ENCODE results near the gene ISLR2.
A peak's percentile ranks its signal among the peaks of the same experiment; 100 is the strongest.

ISLR2 gene

GRCh38 chr15:74178326-74179100 lies 48.1 kb downstream of the ISLR2 start:
- no peak for DNase-seq (ENCODE audit: low read depth)

- peak; percentile 68 for DNase-seq (ENCODE audit: low read depth)
Measured at GRCh38 chr15:74179101-74179841, 48.9 kb downstream of the ISLR2 start.

GRCh38 chr15:74179983-74180880 lies 49.8 kb downstream of the ISLR2 start:
- DNase-seq (ENCODE audit: low read depth), result no peak

GRCh38 chr15:74180881-74181602 lies 50.7 kb downstream of the ISLR2 start:
- no peak for DNase-seq (ENCODE audit: low read depth)

- no peak for DNase-seq (ENCODE audit: low read depth)
Measured at GRCh38 chr15:74182131-74182530, 51.7 kb downstream of the ISLR2 start.

- no peak for DNase-seq (ENCODE audit: low read depth)
Measured at GRCh38 chr15:74184582-74185091, 54.3 kb downstream of the ISLR2 start.

- DNase-seq (ENCODE audit: low read depth), result no peak
Measured at GRCh38 chr15:74185710-74186348, 55.4 kb downstream of the ISLR2 start.
